GM13976 (cell line): ENCODE measurements around the gene RAB21.
"Not testable (repeated sequence)": the region's sequence is repeated elsewhere in the genome, so short reads cannot be mapped to it uniquely, and the experiment has no call there.

Experiments used
- DNase-seq: peaks from one replicate; pipeline ENCODE4 v3.0.0; 2012; ENCODE audit warnings: low spot score
- in situ Hi-C: fragments of 300-500 bp; cut with MboI; formaldehyde crosslinking; loops from one replicate; pipeline ENCODE4 v1.12.0; 2022; ENCODE audit warnings: low sequenced_read_pairs, mixed read lengths, inconsistent platforms; ENCODE audit not compliant: unreplicated experiment
- TF ChIP-seq, protein P1 (sequence below): IDR thresholded peaks from 2 replicates; pipeline ENCODE4 v1.5.1; 2012; ENCODE audit warnings: borderline replicate concordance, mild to moderate bottlenecking; ENCODE audit not compliant: insufficient read depth; ENCODE audit errors: extremely low read depth, missing control alignments, control extremely low read depth

RAB21 gene

DNA sequence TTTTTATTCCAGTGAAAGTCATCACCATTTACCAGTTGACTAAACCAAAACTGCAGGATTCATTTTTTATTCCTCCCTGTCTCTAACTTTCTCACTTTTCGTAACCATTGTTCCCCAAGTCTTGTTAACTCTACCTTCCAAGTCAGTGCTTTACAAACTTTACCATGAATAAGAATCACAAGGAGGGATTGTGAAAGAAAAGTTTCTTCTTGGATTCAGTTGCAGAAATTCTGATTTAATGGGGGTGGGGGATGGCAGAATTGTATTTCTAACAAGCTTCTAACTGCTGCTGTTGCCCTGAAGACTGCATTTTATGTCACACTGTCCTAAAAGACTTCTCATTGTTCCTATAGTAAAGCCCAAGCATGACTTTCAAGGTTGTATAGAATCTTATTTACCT lies 5.0 kb upstream of the RAB21 start:
- in situ Hi-C loops = loop anchor here (10.0 kb wide), 2 partner anchors 115 to 335 kb away; no protein-coding TSS in a partner anchor
- TF ChIP-seq, protein P1, sequence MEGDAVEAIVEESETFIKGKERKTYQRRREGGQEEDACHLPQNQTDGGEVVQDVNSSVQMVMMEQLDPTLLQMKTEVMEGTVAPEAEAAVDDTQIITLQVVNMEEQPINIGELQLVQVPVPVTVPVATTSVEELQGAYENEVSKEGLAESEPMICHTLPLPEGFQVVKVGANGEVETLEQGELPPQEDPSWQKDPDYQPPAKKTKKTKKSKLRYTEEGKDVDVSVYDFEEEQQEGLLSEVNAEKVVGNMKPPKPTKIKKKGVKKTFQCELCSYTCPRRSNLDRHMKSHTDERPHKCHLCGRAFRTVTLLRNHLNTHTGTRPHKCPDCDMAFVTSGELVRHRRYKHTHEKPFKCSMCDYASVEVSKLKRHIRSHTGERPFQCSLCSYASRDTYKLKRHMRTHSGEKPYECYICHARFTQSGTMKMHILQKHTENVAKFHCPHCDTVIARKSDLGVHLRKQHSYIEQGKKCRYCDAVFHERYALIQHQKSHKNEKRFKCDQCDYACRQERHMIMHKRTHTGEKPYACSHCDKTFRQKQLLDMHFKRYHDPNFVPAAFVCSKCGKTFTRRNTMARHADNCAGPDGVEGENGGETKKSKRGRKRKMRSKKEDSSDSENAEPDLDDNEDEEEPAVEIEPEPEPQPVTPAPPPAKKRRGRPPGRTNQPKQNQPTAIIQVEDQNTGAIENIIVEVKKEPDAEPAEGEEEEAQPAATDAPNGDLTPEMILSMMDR = no peak
- no peak for DNase-seq

DNA sequence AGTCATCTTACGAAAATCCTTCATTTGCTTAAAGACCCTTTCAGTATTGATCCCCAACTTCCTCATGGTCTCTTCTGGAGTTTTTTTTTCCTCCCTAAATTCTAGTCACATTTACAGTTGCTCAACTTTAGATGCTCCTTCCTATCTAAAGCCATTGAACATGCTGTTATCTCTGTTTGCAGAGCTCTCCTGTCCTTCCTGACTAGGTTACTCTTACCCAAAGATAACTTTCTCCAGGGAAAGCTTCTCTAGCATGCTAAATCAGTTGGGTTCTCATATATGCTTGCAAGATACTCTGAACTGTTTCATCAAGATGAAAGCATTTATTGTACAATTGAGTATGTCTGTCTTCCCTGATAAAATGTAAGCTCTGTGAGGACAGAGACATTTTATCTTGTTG lies 1.8 kb upstream of the RAB21 start:
- in situ Hi-C loops = no loop called here
- TF ChIP-seq, protein P1 = no peak
- no peak for DNase-seq

DNA sequence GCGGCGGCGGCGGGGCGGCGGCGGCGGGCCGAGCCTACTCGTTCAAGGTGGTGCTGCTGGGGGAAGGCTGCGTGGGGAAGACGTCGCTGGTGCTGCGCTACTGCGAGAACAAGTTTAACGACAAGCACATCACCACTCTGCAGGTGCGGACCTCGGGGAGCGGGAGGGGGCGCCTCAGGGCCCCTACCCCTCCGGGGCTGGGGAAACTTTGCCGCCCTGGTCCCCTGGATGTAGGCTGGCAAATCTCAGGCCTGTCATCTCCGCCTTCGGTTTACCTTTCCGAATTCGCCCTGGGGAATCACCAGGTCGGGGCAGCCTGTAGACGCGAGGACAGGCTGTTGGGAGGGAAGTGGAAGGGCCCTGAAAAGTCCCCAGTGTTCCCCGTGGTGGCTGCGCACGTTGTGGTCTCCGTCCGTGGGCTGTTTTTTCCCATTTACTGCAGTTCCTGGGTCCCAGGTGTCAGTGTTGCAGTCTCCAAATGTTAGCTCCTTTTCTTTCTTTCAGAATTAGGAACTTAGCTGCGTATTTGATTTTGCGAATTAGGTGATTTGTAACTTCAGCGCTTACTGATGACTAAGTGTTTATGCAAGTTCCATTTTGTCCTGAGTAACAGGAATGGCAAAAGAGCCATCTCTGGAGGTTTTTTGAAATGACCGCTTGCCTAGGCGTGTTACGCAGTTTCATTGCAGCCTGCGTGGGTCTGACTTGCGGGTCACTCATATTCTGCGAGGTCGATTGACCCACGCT lies 656 bp downstream of the RAB21 start:
- in situ Hi-C loops = no loop called here
- DNase-seq = peak; percentile 73

DNA sequence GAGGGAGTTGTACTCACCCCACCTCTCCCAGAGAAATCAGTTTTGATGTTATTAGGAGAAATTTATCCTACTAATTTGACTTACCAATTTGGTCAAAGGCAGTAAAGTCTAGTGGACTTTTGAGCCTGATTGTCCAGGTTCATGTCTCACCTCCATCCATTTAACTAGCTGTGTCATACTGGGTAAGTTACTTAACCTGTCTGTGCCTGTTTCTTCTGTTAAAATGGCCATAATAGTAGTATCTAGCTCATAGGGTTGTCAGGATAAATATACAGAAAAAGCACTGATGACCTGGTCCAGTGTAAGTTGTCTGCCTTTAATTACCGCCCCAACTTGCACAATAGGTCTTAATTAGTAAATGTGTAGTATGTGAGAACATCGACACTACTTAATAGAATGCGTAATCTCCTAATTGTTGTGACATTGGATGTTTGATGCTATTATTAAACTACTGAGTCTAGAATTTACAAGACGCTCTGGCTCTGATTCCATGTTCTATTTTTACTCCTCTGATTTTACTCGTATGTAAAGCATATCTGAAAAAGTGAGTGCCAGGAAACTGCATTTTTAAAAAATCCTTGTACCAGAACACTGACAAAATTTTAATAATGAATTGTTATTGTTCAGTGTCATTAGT lies 1.5 kb downstream of the RAB21 start:
- TF ChIP-seq, protein P1 = no peak
- no peak for DNase-seq
- in situ Hi-C loops = no loop called here

More for the DNA sequence above, 656 bp downstream of the RAB21 start:
- TF ChIP-seq, protein P1 = no peak

DNA sequence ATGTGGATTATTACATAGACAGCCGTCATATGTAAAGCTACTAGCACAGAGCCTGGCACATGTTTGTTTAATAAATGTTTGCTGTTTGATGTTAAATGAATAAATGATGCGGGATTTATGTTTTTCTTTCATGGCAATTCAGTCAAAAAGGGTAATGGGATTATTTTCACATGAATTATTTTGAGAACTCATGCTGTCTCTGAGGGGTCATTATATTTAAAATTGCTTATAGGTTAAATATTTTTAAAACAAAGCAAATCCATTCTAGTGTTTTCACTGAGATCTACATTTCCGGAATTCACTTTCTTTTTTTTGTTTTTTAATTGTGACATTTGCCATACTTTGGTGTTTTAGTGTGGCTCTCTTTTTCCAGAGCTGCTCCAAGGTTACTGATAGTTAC lies 5.3 kb downstream of the RAB21 start:
- TF ChIP-seq, protein P1 = no peak
- DNase-seq = no peak
- in situ Hi-C loops = no loop called here

DNA sequence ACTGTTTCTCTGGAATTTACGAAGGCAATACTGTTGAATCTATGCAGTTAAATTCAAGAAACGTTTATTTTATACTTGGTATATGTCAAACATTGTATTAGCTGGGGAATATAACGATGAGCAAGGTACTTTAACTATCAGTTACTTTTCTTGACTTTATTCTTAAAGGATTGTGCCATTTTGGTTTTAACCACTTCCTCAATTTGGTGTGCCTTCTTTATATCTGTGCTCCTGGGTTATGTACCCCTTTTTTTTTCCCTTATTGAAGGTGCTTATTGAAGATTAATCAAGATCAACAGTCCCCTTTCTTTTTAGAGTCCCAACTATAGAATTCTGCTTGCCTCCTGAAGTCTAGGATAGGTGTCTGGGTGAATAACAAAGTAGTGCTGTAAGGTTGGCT lies 5.8 kb downstream of the RAB21 start:
- in situ Hi-C loops = no loop called here
- DNase-seq = no peak

DNA sequence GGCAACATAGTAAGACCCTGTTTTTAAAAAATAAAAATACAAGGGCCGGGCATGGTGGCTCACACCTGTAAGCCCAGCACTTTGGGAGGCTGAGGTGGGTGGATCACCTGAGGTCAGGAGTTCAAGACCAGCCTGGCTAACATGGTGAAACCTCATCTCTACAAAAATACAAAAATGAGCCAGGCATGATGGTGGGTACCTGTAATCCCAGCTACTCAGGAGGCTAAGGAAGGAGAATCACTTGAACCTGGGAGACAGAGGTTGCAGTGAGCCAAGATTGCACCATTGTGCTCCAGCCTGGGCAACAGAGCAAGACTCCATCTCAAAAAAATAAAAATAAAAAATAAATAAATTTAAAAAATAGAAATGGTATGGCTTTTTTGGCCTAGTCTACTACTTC lies 6.7 kb downstream of the RAB21 start:
- in situ Hi-C loops, DNase-seq: not testable (repeated sequence)

More for the DNA sequence above, 5.8 kb downstream of the RAB21 start:
- TF ChIP-seq, protein P1 = no peak
